Astrocyte of the spinal cord (primary cell): ENCODE data around the gene TTBK1.

ENCODE experiments used
- DNase-seq: peaks from one replicate; pipeline ENCODE4 v3.0.0; 2011; ENCODE audit warnings: low read depth, low spot score
- H3K4me3 ChIP-seq: 2 replicates; pipeline ENCODE4 v1.5.1; 2011; ENCODE audit warnings: low read depth, mild to moderate bottlenecking, low read length, moderate library complexity
- in situ Hi-C: cut with HindIII; loops from 2 replicates; pipeline ENCODE4 v1.10.0; 2017; ENCODE audit warnings: low sequenced_read_pairs
- TF ChIP-seq, protein P1 (sequence below): IDR thresholded peaks from 2 replicates; pipeline ENCODE4 v1.5.1; 2012; ENCODE audit warnings: low read depth, mild to moderate bottlenecking, low read length, inconsistent platforms

Gene TTBK1

DNA sequence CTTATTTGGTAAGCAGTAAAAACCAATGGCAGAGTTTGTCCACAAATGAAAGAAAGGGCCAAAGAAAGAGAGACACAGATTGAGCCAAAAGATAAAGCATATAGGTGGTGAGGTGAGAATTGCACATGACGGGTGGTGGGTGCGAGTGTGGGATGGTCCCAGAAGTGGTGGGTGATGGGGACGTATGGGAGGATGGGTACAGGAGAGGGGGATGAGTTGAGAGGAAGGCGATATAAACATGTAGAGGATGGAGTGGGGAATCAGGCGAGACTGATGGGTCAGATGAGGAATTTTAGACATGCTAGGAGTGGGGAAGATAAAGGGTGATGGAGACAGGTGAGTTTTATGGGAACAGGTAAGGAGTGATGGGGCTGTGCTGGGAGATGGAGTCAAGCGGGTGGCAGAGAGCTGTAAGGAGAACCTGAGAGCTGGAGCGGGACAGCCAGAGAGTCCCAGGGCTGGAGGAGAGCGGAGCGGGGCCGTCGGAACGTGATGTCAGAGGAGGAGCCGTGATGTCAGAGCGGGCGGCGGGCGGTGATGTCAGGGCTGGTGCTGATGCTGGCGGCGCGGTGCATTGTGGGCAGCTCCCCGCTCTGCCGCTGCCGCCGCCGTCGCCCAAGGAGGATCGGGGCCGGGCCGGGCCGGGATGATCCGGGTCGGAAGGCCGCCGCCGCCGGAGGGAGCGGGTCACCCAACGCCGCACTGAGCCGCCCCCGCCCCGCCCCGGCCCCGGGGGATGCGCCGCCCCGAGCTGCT is at the start of gene TTBK1:
Gene TTBK1, plus strand, starts transcription at position 574 of the 756 bp plus-strand sequence. CDS start 3,180 bp downstream, outside the sequence.
- DNase-seq = no peak
- no peak within 1 kb of the TSS for H3K4me3 ChIP-seq
- TF ChIP-seq, protein P1, sequence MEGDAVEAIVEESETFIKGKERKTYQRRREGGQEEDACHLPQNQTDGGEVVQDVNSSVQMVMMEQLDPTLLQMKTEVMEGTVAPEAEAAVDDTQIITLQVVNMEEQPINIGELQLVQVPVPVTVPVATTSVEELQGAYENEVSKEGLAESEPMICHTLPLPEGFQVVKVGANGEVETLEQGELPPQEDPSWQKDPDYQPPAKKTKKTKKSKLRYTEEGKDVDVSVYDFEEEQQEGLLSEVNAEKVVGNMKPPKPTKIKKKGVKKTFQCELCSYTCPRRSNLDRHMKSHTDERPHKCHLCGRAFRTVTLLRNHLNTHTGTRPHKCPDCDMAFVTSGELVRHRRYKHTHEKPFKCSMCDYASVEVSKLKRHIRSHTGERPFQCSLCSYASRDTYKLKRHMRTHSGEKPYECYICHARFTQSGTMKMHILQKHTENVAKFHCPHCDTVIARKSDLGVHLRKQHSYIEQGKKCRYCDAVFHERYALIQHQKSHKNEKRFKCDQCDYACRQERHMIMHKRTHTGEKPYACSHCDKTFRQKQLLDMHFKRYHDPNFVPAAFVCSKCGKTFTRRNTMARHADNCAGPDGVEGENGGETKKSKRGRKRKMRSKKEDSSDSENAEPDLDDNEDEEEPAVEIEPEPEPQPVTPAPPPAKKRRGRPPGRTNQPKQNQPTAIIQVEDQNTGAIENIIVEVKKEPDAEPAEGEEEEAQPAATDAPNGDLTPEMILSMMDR = no peak
- in situ Hi-C loops = no loop called here

DNA sequence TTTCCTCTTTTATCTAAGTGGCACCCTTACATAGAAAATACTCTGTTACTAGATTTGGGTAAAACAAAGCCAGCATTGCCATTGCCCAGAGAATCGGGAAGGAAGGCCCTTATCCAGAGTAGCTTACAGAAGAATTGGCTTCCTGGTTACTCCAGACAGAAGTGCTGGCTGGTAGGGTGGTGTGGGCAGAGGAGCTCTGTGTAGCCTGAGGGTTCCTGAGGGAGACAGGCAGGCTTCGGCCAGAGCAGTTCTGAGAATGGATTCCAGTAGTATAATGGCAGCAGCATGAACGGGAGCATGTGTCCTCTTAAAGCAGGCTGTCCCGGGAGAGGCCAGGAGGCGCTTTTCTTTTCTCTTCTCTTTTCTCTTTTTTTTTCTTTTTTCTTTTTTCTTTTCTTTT is 49.4 kb upstream of the TTBK1 start:
- no peak for DNase-seq
- in situ Hi-C loops = no loop called here
- H3K4me3 ChIP-seq = no peak overlapping the region
- TF ChIP-seq, protein P1 = no peak

DNA sequence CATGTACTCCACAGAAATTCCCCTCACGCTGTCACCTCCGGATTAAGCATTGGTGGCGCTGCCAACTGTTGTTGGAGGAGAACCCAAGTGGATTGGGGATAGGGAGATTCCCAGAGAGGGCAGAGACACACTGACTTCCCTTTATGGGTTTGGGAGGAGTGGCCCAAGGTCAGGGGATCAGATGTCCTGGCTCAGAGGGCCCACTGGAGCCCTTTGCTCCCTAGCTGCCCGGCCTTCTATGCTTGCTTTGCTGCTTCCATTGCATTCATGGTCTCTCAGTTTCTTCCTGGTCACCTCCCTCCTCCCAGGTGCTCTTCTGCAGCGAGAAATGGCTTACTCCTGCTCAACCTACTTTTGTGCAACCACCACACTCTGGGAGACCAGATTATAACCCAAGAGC is 46.9 kb upstream of the TTBK1 start:
- TF ChIP-seq, protein P1 = no peak
- in situ Hi-C loops = no loop called here
- H3K4me3 ChIP-seq = no peak overlapping the region
- DNase-seq = no peak

DNA sequence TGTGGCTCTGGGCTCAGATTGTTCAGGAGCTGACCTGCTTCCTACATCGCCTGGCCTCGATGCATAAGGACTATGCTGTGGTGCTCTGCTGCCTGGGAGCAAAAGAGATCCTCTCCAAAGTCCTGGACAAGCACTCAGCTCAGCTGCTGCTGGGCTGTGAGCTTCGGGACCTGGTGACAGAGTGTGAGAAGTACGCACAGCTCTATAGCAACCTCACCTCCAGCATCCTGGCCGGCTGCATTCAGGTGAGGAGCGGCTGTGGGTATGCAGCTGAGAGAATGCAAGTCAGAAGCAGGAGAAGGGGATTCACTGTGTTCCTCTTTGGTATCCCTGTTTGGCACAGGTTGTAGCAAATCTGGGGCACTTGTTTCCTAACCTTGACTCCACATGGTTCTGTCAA is 43.4 kb upstream of the TTBK1 start:
- DNase-seq = no peak
- no peak overlapping the region for H3K4me3 ChIP-seq
- TF ChIP-seq, protein P1 = no peak
- in situ Hi-C loops = no loop called here

DNA sequence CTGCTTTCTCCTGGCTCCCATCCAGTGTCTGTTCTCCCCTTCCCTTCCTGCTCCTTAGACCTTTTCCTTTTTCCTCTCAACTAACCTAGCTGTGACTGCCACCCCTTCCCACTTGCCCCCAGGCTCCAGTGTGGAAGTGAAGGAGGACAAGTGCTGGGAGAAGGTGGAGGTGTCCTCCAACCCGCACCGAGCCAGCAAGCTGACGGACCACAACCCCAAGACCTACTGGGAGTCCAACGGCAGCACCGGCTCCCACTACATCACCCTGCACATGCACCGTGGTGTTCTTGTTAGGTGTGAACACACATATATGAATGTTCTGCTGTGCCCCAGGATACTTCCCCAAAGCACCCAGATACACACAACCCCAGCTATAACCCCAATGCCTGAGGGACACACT is 42.7 kb upstream of the TTBK1 start:
- TF ChIP-seq, protein P1 = no peak
- in situ Hi-C loops = no loop called here
- no peak for DNase-seq

DNA sequence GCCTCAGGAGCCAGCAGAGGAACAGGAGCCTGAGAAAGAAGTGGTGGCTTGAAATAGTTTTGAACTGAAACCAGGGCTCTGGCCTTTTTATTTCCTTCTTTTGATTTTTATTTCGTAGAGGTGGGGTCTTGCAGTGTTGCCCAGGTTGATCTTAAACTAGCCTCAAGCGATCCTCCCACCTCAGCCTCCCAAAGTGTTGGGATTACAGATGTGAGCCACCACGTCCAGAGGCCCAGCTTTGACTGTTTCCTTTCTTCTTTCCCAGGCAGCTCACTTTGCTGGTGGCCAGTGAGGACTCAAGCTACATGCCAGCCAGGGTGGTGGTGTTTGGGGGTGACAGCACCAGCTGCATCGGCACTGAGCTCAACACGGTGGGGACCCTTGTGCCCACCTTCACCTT is 40.8 kb upstream of the TTBK1 start:
- DNase-seq = no peak
- TF ChIP-seq, protein P1 = no peak
- in situ Hi-C loops = no loop called here
- H3K4me3 ChIP-seq = no peak overlapping the region

More for the DNA sequence above, 42.7 kb upstream of the TTBK1 start:
- H3K4me3 ChIP-seq = no peak overlapping the region
